ENCODE data around the gene AQP6.

The AQP6 gene

DNA sequence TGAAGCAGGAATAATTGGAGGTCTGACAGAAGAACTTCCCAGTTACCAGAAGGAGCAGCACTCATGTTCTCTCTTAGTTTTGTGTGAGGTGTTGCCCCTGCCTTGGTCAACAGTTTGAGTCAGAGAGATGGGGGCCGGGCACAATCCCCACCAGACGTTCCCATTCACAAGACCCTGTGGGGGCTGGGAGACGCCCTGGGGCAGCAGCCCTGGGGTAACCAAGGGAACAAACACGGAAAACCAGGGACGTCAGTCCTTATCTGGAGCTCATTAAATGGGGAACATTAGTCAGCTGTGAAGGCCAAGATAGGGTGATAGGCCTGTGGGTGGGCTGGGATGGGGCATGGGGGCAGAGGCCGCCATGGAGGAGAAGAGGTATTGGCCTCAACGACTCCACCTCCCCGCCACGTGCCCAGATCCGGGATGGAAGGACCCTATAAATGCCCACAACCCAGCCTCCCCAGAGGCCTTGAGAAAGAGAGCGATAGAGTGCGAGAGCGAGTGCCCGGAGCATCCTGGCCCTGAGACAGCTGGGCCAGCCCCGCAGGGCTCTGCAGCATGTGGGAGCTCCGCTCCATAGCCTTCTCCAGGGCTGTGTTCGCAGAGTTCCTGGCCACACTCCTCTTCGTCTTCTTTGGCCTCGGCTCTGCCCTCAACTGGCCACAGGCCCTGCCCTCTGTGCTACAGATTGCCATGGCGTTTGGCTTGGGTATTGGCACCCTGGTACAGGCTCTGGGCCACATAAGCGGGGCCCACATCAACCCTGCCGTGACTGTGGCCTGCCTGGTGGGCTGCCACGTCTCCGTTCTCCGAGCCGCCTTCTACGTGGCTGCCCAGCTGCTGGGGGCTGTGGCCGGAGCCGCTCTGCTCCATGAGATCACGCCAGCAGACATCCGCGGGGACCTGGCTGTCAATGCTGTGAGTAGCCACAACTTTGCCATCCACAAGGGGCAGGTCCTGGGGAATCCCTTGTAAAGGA lies 22.2 kb upstream of the AQP6 start, which contains the start of gene AQP2:
TSS of gene AQP2 (plus strand) at position 465 of the 979 bp plus-strand sequence. CDS start at position 559, 94 bp downstream.
- POLR2A ChIA-PET (ENCODE audit: low non-redundant PET), result no interaction called here
- CTCF ChIA-PET, result interaction anchor here (0.5 to 1.1 kb wide), 4 partner anchors 83 to 213 kb away, joined by 3 to 5 read pairs (median 4); no protein-coding TSS in a partner anchor
- TF ChIP-seq, protein P1, sequence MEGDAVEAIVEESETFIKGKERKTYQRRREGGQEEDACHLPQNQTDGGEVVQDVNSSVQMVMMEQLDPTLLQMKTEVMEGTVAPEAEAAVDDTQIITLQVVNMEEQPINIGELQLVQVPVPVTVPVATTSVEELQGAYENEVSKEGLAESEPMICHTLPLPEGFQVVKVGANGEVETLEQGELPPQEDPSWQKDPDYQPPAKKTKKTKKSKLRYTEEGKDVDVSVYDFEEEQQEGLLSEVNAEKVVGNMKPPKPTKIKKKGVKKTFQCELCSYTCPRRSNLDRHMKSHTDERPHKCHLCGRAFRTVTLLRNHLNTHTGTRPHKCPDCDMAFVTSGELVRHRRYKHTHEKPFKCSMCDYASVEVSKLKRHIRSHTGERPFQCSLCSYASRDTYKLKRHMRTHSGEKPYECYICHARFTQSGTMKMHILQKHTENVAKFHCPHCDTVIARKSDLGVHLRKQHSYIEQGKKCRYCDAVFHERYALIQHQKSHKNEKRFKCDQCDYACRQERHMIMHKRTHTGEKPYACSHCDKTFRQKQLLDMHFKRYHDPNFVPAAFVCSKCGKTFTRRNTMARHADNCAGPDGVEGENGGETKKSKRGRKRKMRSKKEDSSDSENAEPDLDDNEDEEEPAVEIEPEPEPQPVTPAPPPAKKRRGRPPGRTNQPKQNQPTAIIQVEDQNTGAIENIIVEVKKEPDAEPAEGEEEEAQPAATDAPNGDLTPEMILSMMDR (conservative IDR thresholded peaks at IDR 0.05; ENCODE audit: low read depth), result no peak
- DNase-seq (ENCODE audit: low spot score), result no peak
- no peak within 1 kb of the TSS for H3K27ac ChIP-seq

GRCh38 chr12:49951411-49952240 lies 21.1 kb upstream of the AQP6 start:
- TF ChIP-seq, protein P1 (conservative IDR thresholded peaks at IDR 0.05; ENCODE audit: low read depth), result no peak
- ChIA-PET CTCF (no interaction called here), POLR2A (ENCODE audit: low non-redundant PET) (interaction anchor here (0.6 kb wide), 1 partner anchor 11 kb away, joined by 3 read pairs; no protein-coding TSS in a partner anchor)
- no peak for DNase-seq (ENCODE audit: low spot score)
- no peak overlapping the region for H3K27ac ChIP-seq

GRCh38 chr12:49952391-49953055 lies 20.2 kb upstream of the AQP6 start:
- DNase-seq (ENCODE audit: low spot score), result no peak
- TF ChIP-seq, protein P1 (conservative IDR thresholded peaks at IDR 0.05; ENCODE audit: low read depth), result no peak
- CTCF ChIA-PET, result no interaction called here
- no peak overlapping the region for H3K27ac ChIP-seq
- POLR2A ChIA-PET (ENCODE audit: low non-redundant PET), result no interaction called here

- TF ChIP-seq, protein P1 (conservative IDR thresholded peaks at IDR 0.05; ENCODE audit: low read depth), result no peak
- DNase-seq (ENCODE audit: low spot score), result no peak
- ChIA-PET CTCF (interaction anchor here (1.1 to 1.2 kb wide), 2 partner anchors 8 to 85 kb away, joined by 5 read pairs; no protein-coding TSS in a partner anchor), POLR2A (ENCODE audit: low non-redundant PET) (no interaction called here)
- H3K27ac ChIP-seq, result no peak overlapping the region
Measured at GRCh38 chr12:49953151-49953550, 19.6 kb upstream of the AQP6 start.

GRCh38 chr12:49953961-49954846 lies 18.5 kb upstream of the AQP6 start:
- CTCF ChIA-PET, result interaction anchor here (0.6 to 1.2 kb wide), 4 partner anchors 8 to 86 kb away, joined by 3 to 5 read pairs (median 4); no protein-coding TSS in a partner anchor
- TF ChIP-seq, protein P1 (conservative IDR thresholded peaks at IDR 0.05; ENCODE audit: low read depth), result no peak
- POLR2A ChIA-PET (ENCODE audit: low non-redundant PET), result no interaction called here
- no peak overlapping the region for H3K27ac ChIP-seq
- no peak for DNase-seq (ENCODE audit: low spot score)
